ENCODE results near the gene CCDC43.

CCDC43 gene

GRCh38 chr17:44627513-44628242 lies 61.9 kb downstream of the CCDC43 start:
- no peak for DNase-seq (ENCODE audit: low spot score)
